Tibial artery (tissue), 4 donors: ENCODE data around the gene FTH1.
A peak's percentile ranks its signal among the peaks of the same experiment; 100 is the strongest.
"Not testable (repeated sequence)": the region's sequence is repeated elsewhere in the genome, so short reads cannot be mapped to it uniquely, and the experiment has no call there.

Experiments used
- DNase-seq, 2 donors: peaks; one replicate each; pipeline ENCODE4 v3.0.0-alpha.2; 2019
- H3K27ac ChIP-seq, 2 donors: fragments of 200-600 bp; sonication (generic) in 1 of 2; 1 replicate in 1 of 2; 2 replicates in 1 of 2; pipeline ENCODE4 v1.5.1; 2018 to 2019; ENCODE audit warnings: mild to moderate bottlenecking in 1 of 2
- H3K27me3 ChIP-seq, 2 donors: fragments of 200-600 bp; sonication (generic) in 1 of 2; one replicate each; pipeline versions ENCODE4 v1.5.1 to v1.6.0; 2016 to 2019
- H3K36me3 ChIP-seq, 3 donors: fragments of 200-600 bp; sonication (generic) in 2 of 3; one replicate each; pipeline ENCODE4 v1.5.1; 2016 to 2019; ENCODE audit warnings: mild to moderate bottlenecking in 2 of 3
- H3K4me1 ChIP-seq, 4 donors: fragments of 200-600 bp; sonication (generic) in 2 of 4; 1 replicate in 3 of 4; 2 replicates in 1 of 4; pipeline ENCODE4 v1.5.1; 2016 to 2019
- H3K4me3 ChIP-seq, 2 donors: fragments of 200-600 bp; sonication (generic) in 1 of 2; 1 replicate in 1 of 2; 2 replicates in 1 of 2; pipeline ENCODE4 v1.5.1; 2018 to 2019; ENCODE audit warnings: mild to moderate bottlenecking in 2 of 2
- H3K9me3 ChIP-seq, 3 donors: fragments of 200-600 bp; sonication (generic) in 1 of 3; one replicate each; pipeline ENCODE4 v1.5.1; 2016 to 2019
- CTCF ChIP-seq, 2 experiments: fragments of 200-600 bp in 1 of 2; fragments of 450-650 bp in 1 of 2; IDR thresholded peaks; one replicate each; pipeline ENCODE4 v1.5.1; 2017 to 2019; ENCODE audit warnings: antibody characterized with exemption in 2 of 2, mild to moderate bottlenecking in 1 of 2, moderate library complexity in 1 of 2
- intact Hi-C: fragments of 100-400 bp; cut with DNase I; formaldehyde crosslinking; loops from one replicate; pipeline ENCODE4 v1.15.0; 2023; ENCODE audit warnings: low total_unique reads

FTH1 gene

GRCh38 chr11:61954851-61955421 lies 12.5 kb downstream of the FTH1 start:
- Histone ChIP-seq H3K4me1 (peaks cover 0 to 20% (median 15%) of the 10 kb centered on the region in 4 donors), H3K36me3 (peaks cover 0 to 8% (median 0%) of the 10 kb centered on the region in 3 donors), H3K27me3 (peaks cover 0 to 11% of the 10 kb centered on the region in 2 donors), H3K4me3 (peak overlapping the region; percentile 42 to 50), H3K27ac (peak overlapping the region; percentile 56 to 61), H3K9me3 (no peaks in the 10 kb centered on the region)
- DNase-seq = peak; percentile 86 to 88
- TF ChIP-seq CTCF (IDR thresholded peaks at IDR 0.05) = no peak
- intact Hi-C loops = no loop called here

DNA sequence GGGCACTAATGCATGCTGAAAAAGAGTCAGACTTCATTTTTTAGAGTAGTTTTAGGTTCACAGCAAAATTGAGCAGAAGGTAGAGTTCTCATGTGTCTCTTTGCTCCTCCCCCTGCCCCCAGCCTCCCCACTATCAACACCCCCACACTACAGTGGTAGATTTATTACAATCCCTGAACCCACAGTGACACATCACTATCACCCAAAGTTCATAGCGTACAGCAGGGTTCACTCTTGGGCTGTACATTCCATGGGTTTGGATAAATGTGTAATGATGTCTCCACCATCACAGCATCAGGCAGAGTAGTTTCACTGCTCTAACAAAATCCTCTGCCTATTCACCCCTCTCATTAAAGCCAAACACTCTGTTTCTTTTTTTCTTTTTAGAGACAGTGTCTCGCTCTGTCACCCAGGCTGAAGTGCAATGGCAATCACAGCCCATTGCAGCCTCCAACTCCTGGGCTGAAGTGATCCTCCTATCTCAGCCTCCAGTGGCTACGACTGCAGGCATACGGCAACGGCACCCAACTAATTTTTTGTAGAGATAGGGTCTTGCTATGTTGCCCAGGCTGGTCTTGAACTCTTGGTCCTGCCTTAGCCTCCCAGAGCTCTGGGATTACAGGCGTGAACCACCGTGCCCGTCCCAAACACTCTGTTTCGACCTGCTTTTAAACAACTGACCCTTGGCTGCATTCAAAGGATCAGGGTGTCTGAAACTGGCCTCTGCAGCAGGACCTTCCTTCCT lies 13.2 kb downstream of the FTH1 start:
- Histone ChIP-seq H3K27me3 (peaks cover 0 to 11% of the 10 kb centered on the region in 2 donors), H3K4me3 (peak overlapping the region in 1 of 2 donors; percentile 50), H3K9me3 (no peaks in the 10 kb centered on the region), H3K4me1 (peaks cover 0 to 27% (median 22%) of the 10 kb centered on the region in 4 donors), H3K36me3 (peaks cover 0 to 8% (median 0%) of the 10 kb centered on the region in 3 donors), H3K27ac (peak overlapping the region; percentile 56 to 61)
- TF ChIP-seq CTCF (IDR thresholded peaks at IDR 0.05) = no peak
- DNase-seq = no peak
- intact Hi-C loops = no loop called here

GRCh38 chr11:61953632-61954031 lies 13.8 kb downstream of the FTH1 start:
- Histone ChIP-seq H3K27me3 (peaks cover 0 to 11% of the 10 kb centered on the region in 2 donors), H3K4me1 (peaks cover 0 to 33% (median 26%) of the 10 kb centered on the region in 4 donors)
- DNase-seq, H3K36me3 ChIP-seq, H3K4me3 ChIP-seq, intact Hi-C loops, H3K27ac ChIP-seq, H3K9me3 ChIP-seq: not testable (repeated sequence)

DNA sequence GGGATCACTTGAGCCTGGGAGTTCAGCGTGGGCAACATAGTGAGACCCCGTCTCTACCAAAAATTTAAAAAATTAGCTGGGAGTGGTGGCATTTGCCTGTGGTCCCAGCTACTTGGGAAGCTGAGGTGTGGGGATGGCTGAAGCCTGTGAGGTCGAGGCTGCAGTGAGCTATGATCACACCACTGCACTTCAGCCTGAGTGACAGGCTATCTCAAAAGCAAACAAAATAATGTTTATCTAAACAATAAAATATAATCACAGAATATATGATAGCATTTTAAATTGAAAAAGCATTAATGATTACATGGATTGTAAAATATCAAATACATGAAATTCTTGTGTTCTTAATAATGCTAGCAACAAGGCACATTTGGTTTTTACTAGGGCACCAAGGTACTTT lies 14.6 kb downstream of the FTH1 start:
- no peak overlapping the region for H3K27ac ChIP-seq
- H3K27me3 ChIP-seq = peaks cover 0 to 11% of the 10 kb centered on the region in 2 donors
- H3K4me3 ChIP-seq = no peak overlapping the region
- intact Hi-C loops = no loop called here
- H3K36me3 ChIP-seq = peaks cover 0 to 2% (median 0%) of the 10 kb centered on the region in 3 donors
- no peaks in the 10 kb centered on the region for H3K9me3 ChIP-seq
- no peak for TF ChIP-seq CTCF (IDR thresholded peaks at IDR 0.05)
- no peak for DNase-seq
- H3K4me1 ChIP-seq = peaks cover 0 to 39% (median 28%) of the 10 kb centered on the region in 4 donors

DNA sequence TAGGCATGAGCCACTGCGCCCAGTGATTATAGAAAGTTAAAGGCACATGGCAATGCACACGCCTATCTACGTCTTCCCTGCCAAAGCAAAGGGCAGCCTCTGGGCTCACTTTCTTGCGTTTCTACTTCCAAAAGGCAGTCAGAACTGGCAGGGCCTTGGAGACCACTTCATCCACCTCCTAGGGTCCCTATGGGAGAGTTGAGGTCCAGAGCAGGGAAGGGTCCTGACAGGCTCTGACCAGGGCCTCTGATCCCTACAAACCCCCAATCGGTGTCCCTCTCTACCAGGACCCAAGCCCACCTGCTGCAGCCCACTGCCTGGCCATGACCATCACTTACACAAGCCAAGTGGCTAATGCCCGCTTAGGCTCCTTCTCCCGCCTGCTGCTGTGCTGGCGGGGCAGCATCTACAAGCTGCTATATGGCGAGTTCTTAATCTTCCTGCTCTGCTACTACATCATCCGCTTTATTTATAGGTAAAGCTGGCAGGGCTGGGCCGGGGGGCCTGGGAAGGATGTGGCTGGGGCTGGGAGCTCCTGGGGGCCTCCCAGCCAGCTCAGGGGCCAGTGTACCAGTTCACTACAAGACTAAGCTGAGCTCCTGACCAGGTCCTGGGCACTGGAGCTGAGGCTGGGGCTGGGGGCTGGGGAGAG lies 15.8 kb downstream of the FTH1 start:
- no peak for TF ChIP-seq CTCF (IDR thresholded peaks at IDR 0.05)
- H3K27ac ChIP-seq = no peak overlapping the region
- no peak for DNase-seq

More for the DNA sequence above, 15.8 kb downstream of the FTH1 start:
- Histone ChIP-seq H3K27me3 (peaks cover 0 to 11% of the 10 kb centered on the region in 2 donors), H3K4me1 (peaks cover 0 to 48% (median 35%) of the 10 kb centered on the region in 4 donors), H3K4me3 (no peak overlapping the region), H3K9me3 (no peaks in the 10 kb centered on the region), H3K36me3 (no peaks in the 10 kb centered on the region)
- intact Hi-C loops = no loop called here
